Measurements from ENCODE around the gene CDH12. TPM values are rescaled to one million over a fixed set of nuclear protein-coding genes. Genes with fewer than 3 reads are reported as not detected.
"Not testable (repeated sequence)": the region's sequence is repeated elsewhere in the genome, so short reads cannot be mapped to it uniquely, and the experiment has no call there.

CDH12 gene
- total RNA-seq, 2 donors from 2014 or later = not detected

DNA sequence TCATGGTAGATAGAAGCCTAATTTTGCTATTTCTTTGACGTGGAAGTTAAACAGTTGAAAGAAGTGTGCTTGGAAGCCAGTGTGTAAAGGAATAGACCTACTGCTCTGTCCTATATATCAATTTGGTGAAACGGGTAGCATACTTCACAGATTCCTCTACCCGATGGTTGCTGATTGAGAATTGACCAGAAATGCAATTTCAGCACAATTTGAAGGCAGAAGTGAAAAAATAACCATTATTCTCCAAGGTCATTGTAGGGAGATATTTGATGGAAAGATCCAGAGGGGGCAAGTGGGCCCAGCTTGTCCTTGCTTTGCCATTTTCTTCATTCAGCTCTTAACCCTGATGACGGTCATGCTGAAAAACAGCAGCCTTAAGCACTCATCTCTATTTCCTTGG is 15.3 kb downstream of the CDH12 start:
- no peaks in the 10 kb centered on the region for H3K36me3 Mint-ChIP-seq (ENCODE audit: low read depth)
- peaks cover 10% of the 10 kb centered on the region for H3K9me3 Mint-ChIP-seq
- no peak overlapping the region for H3K4me3 Mint-ChIP-seq
- H3K4me1 Mint-ChIP-seq = no peaks in the 10 kb centered on the region
- H3K27ac Mint-ChIP-seq = no peak overlapping the region
- no peaks in the 10 kb centered on the region for H3K27me3 Mint-ChIP-seq
- no peak for ATAC-seq (replicated peaks)

DNA sequence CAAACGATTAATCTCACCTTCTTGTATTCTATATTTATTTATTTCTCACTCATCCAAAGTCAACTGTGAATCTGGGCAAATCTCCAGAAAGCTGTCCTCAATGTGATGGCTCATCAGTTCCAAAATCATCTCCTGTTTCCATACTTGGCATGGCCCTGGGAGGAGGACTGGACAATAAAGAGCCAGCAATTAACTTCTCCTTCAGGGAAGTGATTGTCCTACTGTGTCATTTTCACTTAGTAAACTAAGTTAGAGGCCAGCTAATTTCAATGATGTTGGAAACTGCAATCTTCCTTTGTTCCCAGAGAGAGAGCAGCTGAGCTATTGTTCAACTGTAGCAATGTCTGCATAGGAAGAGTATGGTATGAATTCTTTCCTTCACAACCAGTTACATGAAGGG is 17.5 kb downstream of the CDH12 start:
- H3K9me3 Mint-ChIP-seq = peaks cover 6% of the 10 kb centered on the region
- no peaks in the 10 kb centered on the region for H3K4me1 Mint-ChIP-seq
- no peaks in the 10 kb centered on the region for H3K36me3 Mint-ChIP-seq (ENCODE audit: low read depth)
- no peak overlapping the region for H3K4me3 Mint-ChIP-seq
- H3K27ac Mint-ChIP-seq = no peak overlapping the region
- no peak for ATAC-seq (replicated peaks)
- H3K27me3 Mint-ChIP-seq = no peaks in the 10 kb centered on the region

DNA sequence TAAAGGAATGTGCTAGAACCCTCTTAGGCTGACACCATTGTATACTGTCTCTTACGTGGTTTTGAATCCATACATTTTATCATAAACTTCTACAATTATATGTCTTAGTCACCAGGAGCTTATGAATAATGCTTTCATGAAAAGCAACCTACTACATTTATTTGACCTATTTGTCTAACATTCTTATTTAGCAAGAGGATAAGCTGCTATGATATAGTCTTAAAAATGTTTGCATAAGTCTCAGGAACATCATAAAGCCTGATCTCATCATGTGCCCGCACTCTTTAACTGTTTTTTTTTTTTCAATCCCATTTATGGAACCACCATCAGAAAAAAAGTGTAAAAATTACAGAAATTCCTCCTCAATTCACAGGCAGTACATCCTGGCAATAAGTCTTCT is 59.7 kb downstream of the CDH12 start:
- H3K9me3 Mint-ChIP-seq = peaks cover 10% of the 10 kb centered on the region
- no peaks in the 10 kb centered on the region for H3K4me1 Mint-ChIP-seq
- no peak overlapping the region for H3K4me3 Mint-ChIP-seq
- H3K27me3 Mint-ChIP-seq = no peaks in the 10 kb centered on the region
- H3K36me3 Mint-ChIP-seq (ENCODE audit: low read depth) = no peaks in the 10 kb centered on the region
- H3K27ac Mint-ChIP-seq = no peak overlapping the region
- no peak for ATAC-seq (replicated peaks)

DNA sequence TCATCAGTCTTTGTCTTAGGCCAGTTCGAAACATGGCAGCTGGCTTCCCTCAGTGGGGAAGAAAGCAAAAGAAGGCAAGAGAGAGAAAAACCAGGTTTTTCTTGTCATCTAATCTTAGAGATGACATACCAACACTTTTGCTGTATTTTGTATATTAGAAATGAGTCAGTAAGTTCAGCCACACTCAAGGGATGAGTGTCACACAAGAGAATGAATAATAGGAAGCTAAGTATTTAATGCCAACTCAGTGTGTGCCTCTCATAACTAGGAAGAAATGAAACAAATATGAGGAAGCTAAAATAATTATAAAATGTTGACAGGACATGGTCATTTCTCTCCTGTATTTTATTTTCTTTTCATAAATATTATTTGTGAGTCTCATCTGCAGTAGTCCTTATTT is 65.3 kb downstream of the CDH12 start:
- Mint-ChIP-seq H3K27me3 (no peaks in the 10 kb centered on the region), H3K9me3 (peaks cover 12% of the 10 kb centered on the region), H3K27ac (no peak overlapping the region), H3K4me1 (no peaks in the 10 kb centered on the region), H3K4me3 (no peak overlapping the region), H3K36me3 (ENCODE audit: low read depth) (no peaks in the 10 kb centered on the region)
- no peak for ATAC-seq (replicated peaks)

DNA sequence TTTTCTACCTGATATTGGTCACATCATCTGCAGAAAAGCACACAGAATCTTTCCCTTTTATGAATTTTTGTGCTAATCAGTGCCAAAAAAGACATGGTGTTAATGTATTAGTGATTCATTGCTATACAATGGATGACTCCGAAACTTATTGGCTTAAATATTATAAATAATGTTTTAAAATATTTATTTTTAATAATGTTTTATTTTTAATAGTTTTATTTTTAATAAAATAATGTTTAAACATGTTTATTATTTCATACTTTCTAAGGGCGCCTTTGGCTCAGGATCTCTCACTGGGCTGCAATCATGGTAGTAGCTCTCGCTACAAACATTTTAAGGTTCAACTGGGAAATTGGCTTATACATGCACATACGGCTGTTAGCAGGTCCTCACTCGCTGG is 65.7 kb downstream of the CDH12 start:
- Mint-ChIP-seq H3K27me3 (no peaks in the 10 kb centered on the region), H3K27ac (no peak overlapping the region), H3K4me1 (no peaks in the 10 kb centered on the region), H3K9me3 (peaks cover 12% of the 10 kb centered on the region), H3K36me3 (ENCODE audit: low read depth) (no peaks in the 10 kb centered on the region), H3K4me3 (no peak overlapping the region)
- ATAC-seq (replicated peaks) = no peak

DNA sequence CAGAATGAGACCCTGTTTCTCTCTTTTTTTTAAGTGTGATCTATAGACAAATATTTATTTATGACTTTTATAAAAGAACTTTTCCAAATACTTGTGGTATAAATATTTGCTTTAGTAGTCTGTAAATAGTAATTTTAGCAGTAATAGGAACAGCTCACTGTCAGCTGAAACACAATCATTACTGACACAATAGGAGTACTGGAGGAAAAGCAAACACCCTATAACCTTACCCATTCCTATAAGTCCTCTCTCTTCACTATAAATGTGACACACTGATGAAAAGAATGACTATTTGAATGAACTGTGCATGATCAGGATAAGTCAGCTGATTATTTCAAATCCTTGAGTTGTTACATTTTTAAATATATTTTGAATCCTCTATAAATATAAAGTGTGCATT is 72.4 kb downstream of the CDH12 start:
- no peak overlapping the region for H3K27ac Mint-ChIP-seq

DNA sequence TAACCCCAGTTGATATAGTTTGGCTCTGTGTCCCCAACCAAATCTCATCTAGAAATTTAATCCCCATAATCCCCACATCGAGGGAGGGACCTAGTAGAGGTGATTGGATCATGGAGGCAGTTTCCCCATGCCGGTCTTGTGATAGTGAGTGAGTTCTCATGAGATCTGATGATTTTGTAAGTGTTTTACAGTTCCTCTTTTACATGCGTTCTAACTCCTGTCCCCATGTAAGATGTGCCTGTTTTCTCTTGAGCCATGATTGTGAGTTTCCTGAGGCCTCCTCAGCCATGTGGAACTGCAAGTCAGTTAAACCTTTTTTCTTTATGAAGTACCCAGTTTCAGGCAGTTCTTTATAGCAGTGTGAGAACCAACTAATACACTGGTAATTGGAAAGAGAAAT is 73.6 kb downstream of the CDH12 start:
- Mint-ChIP-seq H3K27me3 (no peaks in the 10 kb centered on the region), H3K36me3 (ENCODE audit: low read depth) (no peaks in the 10 kb centered on the region), H3K9me3 (peaks cover 22% of the 10 kb centered on the region), H3K4me1 (no peaks in the 10 kb centered on the region), H3K27ac (no peak overlapping the region), H3K4me3 (no peak overlapping the region)
- no peak for ATAC-seq (replicated peaks)

More for the DNA sequence above, 72.4 kb downstream of the CDH12 start:
- Mint-ChIP-seq H3K36me3 (ENCODE audit: low read depth) (no peaks in the 10 kb centered on the region), H3K4me1 (no peaks in the 10 kb centered on the region), H3K27me3 (no peaks in the 10 kb centered on the region), H3K4me3 (no peak overlapping the region), H3K9me3 (peaks cover 24% of the 10 kb centered on the region)
- ATAC-seq (replicated peaks) = no peak

DNA sequence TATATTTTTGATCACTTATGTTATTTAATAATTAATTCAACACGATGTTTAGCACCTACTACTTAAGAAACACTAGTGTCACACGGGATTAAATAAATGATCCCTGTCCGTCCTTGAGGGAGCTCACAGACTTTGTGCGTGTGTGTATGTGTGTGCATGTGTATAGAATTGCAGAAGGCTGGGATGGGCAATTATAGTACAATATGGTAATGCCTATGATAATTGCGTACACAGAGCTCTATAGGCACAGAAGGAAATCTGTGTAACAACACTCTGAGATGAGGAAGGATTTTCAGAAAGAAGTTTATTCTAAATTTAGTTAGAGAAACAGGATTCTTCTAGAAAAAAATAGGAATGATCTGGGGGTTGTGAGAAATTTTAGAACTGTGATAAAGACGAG is 76.9 kb downstream of the CDH12 start:
- no peak for ATAC-seq (replicated peaks)
- Mint-ChIP-seq H3K27me3 (no peaks in the 10 kb centered on the region), H3K4me3 (no peak overlapping the region), H3K36me3 (ENCODE audit: low read depth) (no peaks in the 10 kb centered on the region), H3K9me3 (peaks cover 20% of the 10 kb centered on the region), H3K27ac (no peak overlapping the region), H3K4me1 (no peaks in the 10 kb centered on the region)

DNA sequence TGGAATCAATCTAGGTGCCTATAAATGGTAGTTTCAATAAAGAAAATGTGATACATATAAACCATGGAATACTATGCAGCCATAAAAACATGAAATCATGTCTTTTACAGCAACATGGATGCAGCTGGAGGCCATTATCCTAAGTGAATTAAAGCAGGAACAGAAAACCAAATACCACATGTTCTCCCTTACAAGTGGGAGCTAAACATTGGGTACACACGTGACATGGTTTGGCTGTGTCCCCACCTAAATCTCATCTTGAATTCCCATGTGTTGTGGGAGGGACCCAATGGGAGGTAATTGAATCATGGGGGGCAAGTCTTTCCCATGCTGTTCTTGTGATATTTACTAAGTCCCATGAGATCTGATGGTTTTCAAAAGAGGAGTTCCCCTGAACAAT is 78.9 kb downstream of the CDH12 start:
- not testable (repeated sequence) for H3K4me1 Mint-ChIP-seq; H3K4me3 Mint-ChIP-seq; H3K36me3 Mint-ChIP-seq (ENCODE audit: low read depth); ATAC-seq (replicated peaks); H3K27me3 Mint-ChIP-seq; H3K27ac Mint-ChIP-seq
- H3K9me3 Mint-ChIP-seq = peaks cover 24% of the 10 kb centered on the region

DNA sequence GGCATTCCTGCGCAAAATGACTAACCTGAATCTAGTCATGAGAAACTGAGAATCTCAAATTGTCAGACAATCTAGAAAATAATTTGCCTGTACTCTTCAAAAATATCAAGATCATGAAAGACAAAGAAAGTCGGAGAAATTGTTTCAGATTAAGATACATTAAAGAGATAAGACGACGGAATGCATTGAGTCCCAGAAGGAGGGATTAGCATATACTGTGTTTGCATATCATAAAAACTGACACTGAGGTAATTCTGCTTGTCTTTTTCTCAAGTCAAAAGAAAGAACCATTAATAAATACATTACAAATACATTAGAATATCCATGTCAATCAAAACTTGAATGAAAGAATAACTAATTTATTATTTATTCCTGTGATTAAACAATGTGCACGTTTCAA is 88.4 kb downstream of the CDH12 start:
- no peak overlapping the region for H3K4me3 Mint-ChIP-seq
- no peaks in the 10 kb centered on the region for H3K36me3 Mint-ChIP-seq (ENCODE audit: low read depth)
- H3K9me3 Mint-ChIP-seq = peaks cover 13% of the 10 kb centered on the region
- H3K27me3 Mint-ChIP-seq = no peaks in the 10 kb centered on the region
- ATAC-seq (replicated peaks) = no peak
- no peak overlapping the region for H3K27ac Mint-ChIP-seq
- no peaks in the 10 kb centered on the region for H3K4me1 Mint-ChIP-seq

DNA sequence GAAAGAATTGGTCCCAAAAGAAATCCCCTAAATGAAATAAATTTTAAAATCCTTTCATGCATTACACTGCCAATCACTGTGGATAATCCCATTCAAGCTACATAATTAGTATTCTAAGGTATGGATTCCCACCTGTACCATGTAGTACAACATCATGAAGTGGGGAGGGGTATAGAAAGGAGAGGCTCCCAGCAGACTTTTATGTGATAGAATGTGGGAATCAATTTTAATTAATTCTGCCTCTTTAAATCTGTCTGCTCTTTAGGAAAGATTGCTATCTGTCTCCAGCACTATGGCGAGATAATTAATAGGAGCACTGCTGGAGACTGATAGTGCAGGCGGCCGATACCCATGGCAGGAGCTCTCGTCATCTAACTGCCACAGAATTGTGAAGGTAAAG is 95.4 kb downstream of the CDH12 start:
- no peak for ATAC-seq (replicated peaks)
- no peaks in the 10 kb centered on the region for H3K27me3 Mint-ChIP-seq
- no peak overlapping the region for H3K27ac Mint-ChIP-seq
- peaks cover 7% of the 10 kb centered on the region for H3K9me3 Mint-ChIP-seq
- no peaks in the 10 kb centered on the region for H3K4me1 Mint-ChIP-seq
- no peaks in the 10 kb centered on the region for H3K36me3 Mint-ChIP-seq (ENCODE audit: low read depth)
- H3K4me3 Mint-ChIP-seq = no peak overlapping the region

DNA sequence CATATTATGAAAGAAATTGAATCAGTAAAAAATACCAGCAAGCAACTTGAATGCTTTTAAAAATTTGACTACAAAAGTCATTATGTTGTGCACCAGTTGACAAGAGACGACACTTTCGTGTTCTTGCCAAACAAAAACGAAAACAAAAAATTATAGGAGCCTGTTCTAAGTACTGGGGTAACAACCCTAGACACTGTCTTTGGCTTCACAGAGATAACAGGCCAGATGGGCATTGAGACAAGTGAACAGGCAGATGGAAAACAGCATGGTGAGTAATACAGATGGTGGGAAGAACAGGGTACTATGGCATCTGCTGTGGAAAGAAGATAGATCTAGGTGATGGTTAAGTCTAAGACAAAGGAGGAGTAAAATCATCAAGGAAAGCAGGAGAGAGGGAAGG is 99.0 kb downstream of the CDH12 start:
- no peaks in the 10 kb centered on the region for H3K27me3 Mint-ChIP-seq
- H3K36me3 Mint-ChIP-seq (ENCODE audit: low read depth) = no peaks in the 10 kb centered on the region
- H3K9me3 Mint-ChIP-seq = peaks cover 20% of the 10 kb centered on the region
- H3K27ac Mint-ChIP-seq = no peak overlapping the region
- no peak overlapping the region for H3K4me3 Mint-ChIP-seq
- ATAC-seq (replicated peaks) = no peak
- H3K4me1 Mint-ChIP-seq = no peaks in the 10 kb centered on the region

DNA sequence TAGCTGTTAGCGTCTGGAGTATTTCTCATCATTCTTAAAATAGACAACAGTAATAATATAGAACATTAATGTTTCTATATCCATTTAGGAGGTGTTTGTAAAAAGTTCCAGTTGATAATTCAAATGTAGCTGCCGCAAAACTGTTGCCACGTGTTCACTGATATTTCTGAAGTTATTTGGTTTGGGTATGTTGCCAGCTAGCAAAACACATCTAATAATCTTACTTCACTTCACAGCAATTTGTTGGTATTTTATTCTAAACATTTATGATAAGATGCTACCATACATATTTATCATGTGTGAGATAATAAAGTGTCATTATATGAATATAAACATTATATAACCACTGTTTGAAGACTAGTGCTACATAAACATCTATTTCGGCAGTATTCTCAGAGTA is 101.6 kb downstream of the CDH12 start:
- no peaks in the 10 kb centered on the region for H3K4me1 Mint-ChIP-seq
- no peak for ATAC-seq (replicated peaks)
- no peak overlapping the region for H3K27ac Mint-ChIP-seq
- H3K9me3 Mint-ChIP-seq = peaks cover 24% of the 10 kb centered on the region
- H3K27me3 Mint-ChIP-seq = no peaks in the 10 kb centered on the region
- H3K36me3 Mint-ChIP-seq (ENCODE audit: low read depth) = no peaks in the 10 kb centered on the region
- H3K4me3 Mint-ChIP-seq = no peak overlapping the region

DNA sequence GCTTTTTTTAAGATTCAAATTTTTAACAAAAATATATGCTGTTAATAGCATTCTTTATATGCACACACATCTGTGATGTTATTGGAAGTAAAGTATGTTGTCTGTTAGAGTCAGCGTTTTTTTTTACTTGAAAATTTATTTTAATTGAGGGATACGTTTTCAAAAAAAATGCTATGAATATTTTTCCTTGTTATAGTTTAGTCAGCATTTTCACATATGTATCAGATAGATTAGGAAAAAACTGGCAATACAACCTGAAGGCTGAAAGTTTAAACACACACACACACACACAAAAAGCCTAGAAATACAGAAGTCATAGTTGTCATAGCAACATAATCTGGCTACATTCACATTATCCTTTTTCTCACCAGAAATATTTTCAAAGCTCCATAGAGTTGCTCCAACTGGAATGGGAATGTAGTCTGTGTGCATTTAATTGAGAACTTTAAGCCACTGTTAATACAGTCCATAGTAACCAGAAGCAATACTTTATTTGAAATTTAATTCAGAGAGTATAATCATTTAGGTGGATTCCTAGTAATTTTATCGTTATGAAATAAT is 116.6 kb downstream of the CDH12 start:
- H3K27me3 Mint-ChIP-seq = no peaks in the 10 kb centered on the region
- peaks cover 10% of the 10 kb centered on the region for H3K9me3 Mint-ChIP-seq
- H3K27ac Mint-ChIP-seq = no peak overlapping the region
- H3K4me1 Mint-ChIP-seq = no peaks in the 10 kb centered on the region
- ATAC-seq (replicated peaks) = no peak
- H3K4me3 Mint-ChIP-seq = no peak overlapping the region
- no peaks in the 10 kb centered on the region for H3K36me3 Mint-ChIP-seq (ENCODE audit: low read depth)

DNA sequence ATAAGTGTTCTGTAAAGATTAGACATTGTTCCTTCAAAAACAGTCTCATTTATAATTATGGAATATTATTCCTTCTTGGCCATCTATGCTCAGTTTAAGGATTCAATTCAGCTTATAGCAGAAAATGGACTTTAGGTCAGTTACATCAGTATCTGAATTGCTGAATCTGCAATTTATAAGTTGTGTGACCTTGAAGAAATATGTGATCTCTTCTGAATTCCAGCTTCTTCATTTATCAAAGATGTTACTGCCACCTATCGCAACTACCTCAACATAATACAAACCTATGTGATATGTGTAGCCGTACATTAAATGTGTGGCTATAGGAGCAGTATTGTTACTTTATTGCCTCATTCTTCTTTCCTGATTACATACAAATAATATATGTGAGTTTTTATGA is 118.2 kb downstream of the CDH12 start:
- Mint-ChIP-seq H3K4me3 (no peak overlapping the region), H3K27ac (no peak overlapping the region), H3K9me3 (peaks cover 9% of the 10 kb centered on the region), H3K4me1 (no peaks in the 10 kb centered on the region), H3K27me3 (no peaks in the 10 kb centered on the region), H3K36me3 (ENCODE audit: low read depth) (no peaks in the 10 kb centered on the region)
- no peak for ATAC-seq (replicated peaks)

DNA sequence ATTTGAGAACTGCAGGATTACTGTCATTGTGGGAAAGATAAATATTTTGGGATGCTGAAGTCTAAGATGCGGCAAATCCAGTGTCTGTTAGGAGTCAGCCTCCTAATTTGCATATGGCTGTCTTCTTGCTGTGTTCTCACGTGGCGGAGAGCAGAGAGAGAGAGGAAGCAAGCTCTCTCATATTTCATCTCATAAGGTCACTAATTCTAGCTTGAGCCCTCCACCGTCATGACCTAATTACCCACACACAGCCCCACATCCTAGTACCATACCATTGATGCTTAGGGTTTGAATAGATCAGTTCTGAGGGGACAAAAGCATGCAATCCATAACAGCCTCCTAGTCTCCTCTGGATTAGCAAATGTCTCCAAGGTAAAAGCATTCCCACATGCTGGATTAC is 124.5 kb downstream of the CDH12 start:
- H3K27ac Mint-ChIP-seq = no peak overlapping the region
- ATAC-seq (replicated peaks) = no peak
- H3K9me3 Mint-ChIP-seq = peaks cover 5% of the 10 kb centered on the region
- H3K4me3 Mint-ChIP-seq = no peak overlapping the region
- H3K36me3 Mint-ChIP-seq (ENCODE audit: low read depth) = no peaks in the 10 kb centered on the region
- H3K4me1 Mint-ChIP-seq = no peaks in the 10 kb centered on the region
- H3K27me3 Mint-ChIP-seq = no peaks in the 10 kb centered on the region

Data from activated T-helper 17 cell treated with anti-CD3 and anti-CD28 coated beads, Interleukin-2, amount 50 U/mL, for 72 hours (primary cell).